OCI-LY1 (cell line): ENCODE data around the gene CTNNA3.

ENCODE experiments used
- H2AFZ ChIP-seq: fragments of 200-600 bp; sonication (generic), shearing (Covaris generic); 2 replicates; pipeline ENCODE4 v1.6.0; 2014; ENCODE audit warnings: antibody characterized with exemption, mild to moderate bottlenecking, low read length
- H3F3A ChIP-seq: fragments of 200-600 bp; sonication (generic), shearing (Covaris generic); 2 replicates; pipeline ENCODE4 v1.6.0; 2014; ENCODE audit warnings: mild to moderate bottlenecking, antibody characterized with exemption, low read length, moderate library complexity; ENCODE audit not compliant: insufficient read depth
- H3K27ac ChIP-seq: fragments of 200-600 bp; sonication (generic); 2 replicates; pipeline ENCODE4 v1.5.1; 2014; ENCODE audit warnings: low read length, mixed run types, mild to moderate bottlenecking, low read depth; ENCODE audit not compliant: poor library complexity, severe bottlenecking
- H3K27me3 ChIP-seq: fragments of 200-600 bp; sonication (generic); 2 replicates; pipeline ENCODE4 v1.6.0; 2014; ENCODE audit warnings: antibody characterized with exemption, mild to moderate bottlenecking, low read length, moderate library complexity; ENCODE audit not compliant: insufficient read depth
- H3K36me3 ChIP-seq: fragments of 200-600 bp; sonication (generic); 2 replicates; pipeline ENCODE4 v1.6.1; 2014; ENCODE audit warnings: mild to moderate bottlenecking, antibody characterized with exemption, low read length, moderate library complexity, mixed read lengths; ENCODE audit not compliant: insufficient read depth
- H3K4me1 ChIP-seq: fragments of 200-600 bp; sonication (generic); 2 replicates; pipeline ENCODE4 v1.5.1; 2014; ENCODE audit warnings: mild to moderate bottlenecking, low read length, moderate library complexity; ENCODE audit not compliant: insufficient read depth, severe bottlenecking
- H3K4me2 ChIP-seq: fragments of 200-600 bp; sonication (generic), shearing (Covaris generic); 2 replicates; pipeline ENCODE4 v1.6.1; 2014; ENCODE audit warnings: low read length
- H3K4me3 ChIP-seq: fragments of 200-600 bp; sonication (generic); 2 replicates; pipeline ENCODE4 v1.5.1; 2014; ENCODE audit warnings: low read length, low read depth, mild to moderate bottlenecking, mixed read lengths; ENCODE audit not compliant: poor library complexity, severe bottlenecking
- H3K79me2 ChIP-seq: fragments of 200-600 bp; shearing (Covaris generic); 2 replicates; pipeline ENCODE4 v1.6.1; 2016; ENCODE audit warnings: mixed run types, low read length, mixed read lengths; ENCODE audit not compliant: insufficient read depth
- H3K9ac ChIP-seq: fragments of 200-600 bp; sonication (generic), shearing (Covaris generic); 2 replicates; pipeline ENCODE4 v1.6.1; 2014; ENCODE audit warnings: mild to moderate bottlenecking, low read length, mixed read lengths
- H3K9me2 ChIP-seq: fragments of 200-600 bp; sonication (generic), shearing (Covaris generic); 2 replicates; pipeline ENCODE4 v1.6.1; 2014; ENCODE audit warnings: low read depth, mild to moderate bottlenecking, low read length, mixed read lengths
- H3K9me3 ChIP-seq: fragments of 200-600 bp; shearing (Covaris generic); 2 replicates; pipeline ENCODE4 v1.6.1; 2014; ENCODE audit warnings: low read length, mixed read lengths
- H4K20me1 ChIP-seq: fragments of 200-600 bp; sonication (generic), shearing (Covaris generic); 2 replicates; pipeline ENCODE4 v1.6.0; 2016; ENCODE audit warnings: mild to moderate bottlenecking, low read length; ENCODE audit not compliant: insufficient read depth
- CTCF ChIP-seq: fragments of 200-600 bp; sonication (generic), shearing (Covaris generic); IDR thresholded peaks from 2 replicates; pipeline ENCODE4 v1.5.1; 2017; ENCODE audit warnings: mild to moderate bottlenecking, antibody characterized with exemption, low read length, moderate library complexity, mixed read lengths
- EZH2 ChIP-seq: fragments of 200-600 bp; sonication (generic), shearing (Covaris generic); IDR thresholded peaks from 2 replicates; pipeline ENCODE4 v1.8.0; 2017; ENCODE audit warnings: borderline replicate concordance, mixed run types, mild to moderate bottlenecking, antibody characterized with exemption, low read length, moderate library complexity, mixed read lengths

CTNNA3 gene

DNA sequence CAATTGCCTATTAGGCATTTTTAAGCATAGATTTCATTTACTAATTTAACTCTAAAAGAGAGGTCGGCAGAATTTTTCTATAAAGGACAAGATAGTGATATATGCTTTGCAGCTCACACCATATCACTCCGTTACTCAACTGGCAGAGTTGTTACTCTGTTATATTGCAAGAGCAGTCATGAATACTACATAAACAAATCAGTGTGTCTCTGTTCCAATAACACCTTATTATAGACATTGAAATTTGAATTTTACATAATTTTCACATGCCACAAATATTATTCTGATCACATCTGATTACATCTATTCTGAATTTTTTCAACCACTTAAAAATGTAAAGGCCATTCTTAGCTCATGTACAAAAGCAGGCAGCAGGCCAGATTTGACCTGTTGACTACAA lies 1624.1 kb downstream of the CTNNA3 start:
- no peaks in the 10 kb centered on the region for H3K4me1 ChIP-seq
- H2AFZ ChIP-seq, result no peak overlapping the region
- no peak overlapping the region for H3K4me3 ChIP-seq
- H3K36me3 ChIP-seq, result no peaks in the 10 kb centered on the region
- no peak overlapping the region for H3K4me2 ChIP-seq
- no peaks in the 10 kb centered on the region for H4K20me1 ChIP-seq
- no peak overlapping the region for H3K27ac ChIP-seq
- no peaks in the 10 kb centered on the region for H3K9me2 ChIP-seq
- H3K79me2 ChIP-seq, result no peaks in the 10 kb centered on the region
- no peaks in the 10 kb centered on the region for H3K27me3 ChIP-seq
- H3K9me3 ChIP-seq, result no peaks in the 10 kb centered on the region
- no peak overlapping the region for H3K9ac ChIP-seq
- TF ChIP-seq CTCF (no peak), EZH2 (no peak)
- H3F3A ChIP-seq, result no peaks in the 10 kb centered on the region

DNA sequence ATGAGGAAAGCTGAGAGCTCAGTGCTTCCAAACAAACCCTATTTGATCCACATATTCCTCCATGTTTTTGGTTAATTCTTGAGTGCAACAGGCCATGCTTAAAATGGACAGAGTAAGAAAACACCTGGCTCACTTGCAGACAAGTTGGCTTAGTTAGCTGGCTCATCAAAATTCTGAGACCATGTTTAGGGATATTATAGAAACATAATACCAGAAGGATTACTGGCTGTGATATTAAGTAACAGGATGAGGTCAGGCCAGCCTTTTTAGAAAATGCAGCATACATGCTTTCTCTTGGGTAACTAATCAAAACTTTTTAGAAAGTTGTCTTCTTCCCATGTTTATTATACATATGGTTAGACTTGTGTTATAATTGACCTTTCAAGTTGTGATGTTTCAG lies 1637.4 kb downstream of the CTNNA3 start:
- Histone ChIP-seq H3K4me1 (no peaks in the 10 kb centered on the region), H3K27ac (no peak overlapping the region), H3K9ac (no peak overlapping the region), H3K9me2 (no peaks in the 10 kb centered on the region), H2AFZ (no peak overlapping the region), H3K4me3 (no peak overlapping the region), H3K36me3 (no peaks in the 10 kb centered on the region), H3F3A (no peaks in the 10 kb centered on the region), H3K4me2 (no peak overlapping the region), H4K20me1 (no peaks in the 10 kb centered on the region), H3K9me3 (no peaks in the 10 kb centered on the region), H3K27me3 (no peaks in the 10 kb centered on the region), H3K79me2 (no peaks in the 10 kb centered on the region)
- no peak for TF ChIP-seq EZH2
- TF ChIP-seq CTCF, result no peak

GRCh38 chr10:66049335-66049734 lies 1646.7 kb downstream of the CTNNA3 start:
- Histone ChIP-seq H3K79me2 (no peaks in the 10 kb centered on the region), H3K9me3 (no peaks in the 10 kb centered on the region), H4K20me1 (no peaks in the 10 kb centered on the region), H3K4me3 (no peak overlapping the region), H3K9me2 (no peaks in the 10 kb centered on the region), H3F3A (no peaks in the 10 kb centered on the region), H3K4me2 (no peak overlapping the region), H3K27ac (no peak overlapping the region), H3K4me1 (no peaks in the 10 kb centered on the region), H2AFZ (no peak overlapping the region), H3K9ac (no peak overlapping the region), H3K27me3 (no peaks in the 10 kb centered on the region), H3K36me3 (no peaks in the 10 kb centered on the region)
- TF ChIP-seq CTCF (no peak), EZH2 (no peak)
